GM12878 (cell line): ENCODE results near the gene HCRT. TPM values are rescaled to one million over a fixed set of nuclear protein-coding genes. Genes with fewer than 3 reads are reported as not detected.

ENCODE experiments used
- ATAC-seq: fragments of 200-7000 bp; cut with Tn5 transposase; 3 replicates; pipeline ENCODE4 v1.9.1; 2020; ENCODE audit warnings: mild to moderate bottlenecking, moderate library complexity
- BruUV-seq: library from RNA; stranded (reverse); fragments of 400-500 nt; replicated peaks from 2 replicates; lab custom pipeline; 2021; lab: Mats Ljungman, UMichigan
- CTCF ChIA-PET: fragments of 300-600 bp; sonication (Branson Sonifier 250); formaldehyde crosslinking; extraction: SDS; loops from one replicate; lab custom pipeline; 2021; ENCODE audit warnings: inconsistent platforms; lab: Yijun Ruan, JAX
- POLR2A ChIA-PET: fragments of 350-600 bp; formaldehyde crosslinking; extraction: SDS; loops from one replicate; lab custom pipeline; 2021; ENCODE audit warnings: inconsistent platforms; lab: Charles Lee
- RAD21 ChIA-PET: fragments of 300-600 bp; sonication (Branson Sonifier 250); formaldehyde crosslinking; loops from one replicate; lab custom pipeline; 2023; ENCODE audit warnings: antibody characterized with exemption; ENCODE audit not compliant: unreplicated experiment; lab: Charles Lee
- SMC1A ChIA-PET: fragments of 300-600 bp; sonication (Branson Sonifier 250); formaldehyde crosslinking; loops from one replicate; lab custom pipeline; 2023; ENCODE audit not compliant: unreplicated experiment, uncharacterized antibody; lab: Charles Lee
- DNase-seq: peaks from one replicate; pipeline ENCODE4 v3.0.0-alpha.2; 2011; ENCODE audit warnings: low read depth, low spot score
- FAIRE-seq: peaks from 3 replicates; lab custom pipeline; 2011; peaks lifted over from hg19 to GRCh38; lab: Jason Lieb, UNC
- H2AFZ ChIP-seq: 2 replicates; pipeline ENCODE4 v1.6.0; 2011; ENCODE audit warnings: low read depth, low read length, control low read depth; ENCODE audit not compliant: control insufficient read depth
- H3K27ac ChIP-seq: 2 replicates; pipeline ENCODE4 v1.5.1; 2011; ENCODE audit warnings: control low read depth; ENCODE audit not compliant: control insufficient read depth, insufficient read depth
- H3K27me3 ChIP-seq, 2 experiments: replicated peaks in 1 of 2; 2 replicates each; pipeline versions ENCODE4 v1.6.0 to v1.6.1; 2011; ENCODE audit warnings: low read length in 1 of 2; ENCODE audit not compliant: control insufficient read depth in 2 of 2, insufficient read depth in 2 of 2
- H3K36me3 ChIP-seq, 2 experiments: 2 replicates each; pipeline ENCODE4 v1.5.1; 2011; ENCODE audit warnings: low read length in 1 of 2; ENCODE audit not compliant: control insufficient read depth in 2 of 2, insufficient read depth in 2 of 2
- H3K4me1 ChIP-seq: 2 replicates; pipeline ENCODE4 v1.6.1; 2011; ENCODE audit warnings: mild to moderate bottlenecking, low read length, moderate library complexity, mixed read lengths; ENCODE audit not compliant: control insufficient read depth, insufficient read depth
- H3K4me2 ChIP-seq: 2 replicates; pipeline ENCODE4 v1.6.0; 2011; ENCODE audit warnings: control low read depth; ENCODE audit not compliant: control insufficient read depth, insufficient read depth
- H3K4me3 ChIP-seq: fragments of 200-600 bp; sonication (generic); 2 replicates; pipeline ENCODE4 v1.5.1; 2016
- H3K79me2 ChIP-seq: 2 replicates; pipeline ENCODE4 v1.6.0; 2011; ENCODE audit warnings: low read length; ENCODE audit not compliant: control insufficient read depth, insufficient read depth
- H3K9ac ChIP-seq: 2 replicates; pipeline ENCODE4 v1.8.0; 2011; ENCODE audit warnings: low read length, control low read depth, mixed read lengths; ENCODE audit not compliant: control insufficient read depth, insufficient read depth
- H3K9me3 ChIP-seq: replicated peaks from 3 replicates; pipeline ENCODE4 v1.5.1; 2011; ENCODE audit warnings: mild to moderate bottlenecking, low read length; ENCODE audit not compliant: control insufficient read depth, insufficient read depth
- H4K20me1 ChIP-seq: 2 replicates; pipeline ENCODE4 v1.6.0; 2011; ENCODE audit not compliant: control insufficient read depth, insufficient read depth
- CBX5 ChIP-seq: sonication (generic); IDR thresholded peaks from 2 replicates; pipeline ENCODE4 v1.6.1; 2016; ENCODE audit warnings: low read depth, moderate library complexity, mild to moderate bottlenecking, inconsistent platforms
- CHD4 ChIP-seq: fragments of 200-600 bp; sonication (generic); IDR thresholded peaks from 2 replicates; pipeline ENCODE4 v1.6.1; 2016; ENCODE audit warnings: mild to moderate bottlenecking
- EED ChIP-seq: sonication (generic); IDR thresholded peaks from 2 replicates; pipeline ENCODE4 v1.6.1; 2016; ENCODE audit warnings: antibody characterized with exemption, low read depth
- KDM1A ChIP-seq: fragments of 200-600 bp; sonication (generic); IDR thresholded peaks from 2 replicates; pipeline ENCODE4 v1.6.1; 2016; ENCODE audit warnings: borderline replicate concordance
- NR2C1 ChIP-seq: fragments of 450-650 bp; IDR thresholded peaks from 2 replicates; pipeline ENCODE4 v1.6.1; 2017; ENCODE audit warnings: antibody characterized with exemption, mild to moderate bottlenecking, moderate library complexity
- NR2C2 ChIP-seq: IDR thresholded peaks from 2 replicates; pipeline ENCODE4 v1.6.1; 2011; ENCODE audit warnings: borderline replicate concordance, low read depth; ENCODE audit not compliant: control insufficient read depth, insufficient read length
- NR2F1 ChIP-seq: fragments of 450-650 bp; conservative IDR thresholded peaks from 2 replicates; pipeline ENCODE4 v1.6.1; 2017; ENCODE audit warnings: mild to moderate bottlenecking
- RBBP5 ChIP-seq: fragments of 200-600 bp; sonication (generic); conservative IDR thresholded peaks from 2 replicates; pipeline ENCODE4 v1.6.1; 2016
- SPI1 ChIP-seq: IDR thresholded peaks from 2 replicates; pipeline ENCODE4 v1.6.1; 2011; ENCODE audit warnings: low read depth, mild to moderate bottlenecking, low read length, moderate library complexity, borderline replicate concordance; ENCODE audit not compliant: insufficient read depth
- SRF ChIP-seq, 2 experiments: IDR thresholded peaks; 2 replicates each; pipeline ENCODE4 v1.6.1; 2011; ENCODE audit warnings: low read depth in 2 of 2, low read length in 2 of 2, mild to moderate bottlenecking in 1 of 2, moderate library complexity in 1 of 2
- YBX1 ChIP-seq: fragments of 450-650 bp; IDR thresholded peaks from 2 replicates; pipeline ENCODE4 v1.6.1; 2016; ENCODE audit warnings: antibody characterized with exemption
- ZNF274 ChIP-seq: IDR thresholded peaks from one replicate; pipeline ENCODE4 v1.8.0; 2011; ENCODE audit not compliant: insufficient read length, insufficient read depth
- WGBS: methylation state at CpG from one replicate; pipeline ENCODE4 v1.1.6; 2016; ENCODE audit warnings: low lambda C conversion rate; ENCODE audit not compliant: insufficient replicate concordance, insufficient coverage; ENCODE audit errors: missing lambda C conversion rate; 5-methylcytosine and 5-hydroxymethylcytosine counted together
- in situ Hi-C: fragments of 300-500 bp; cut with MboI; formaldehyde crosslinking; loops from 9 replicates; pipeline ENCODE4 v1.14.3; 2018; ENCODE audit warnings: mixed read lengths
- intact Hi-C: fragments of 100-400 bp; cut with micrococcal nuclease; formaldehyde crosslinking; loops from one replicate; pipeline ENCODE4 v1.14.2; 2022; ENCODE audit not compliant: unreplicated experiment
- polyA plus RNA-seq, 11 experiments: library from polyadenylated mRNA; depleted of rRNA in 4 of 11; unstranded in 6 of 11; stranded (reverse) in 5 of 11; fragments of >200 nt; fragmentation: Nextera tagmentation in 4 of 11; fragmentation: Illumina TruSeq in 1 of 11; extraction: Ambion mirVana in 4 of 11; extraction: Trizol in 1 of 11; gene quantifications; 1 replicate in 1 of 11; 2 replicates in 10 of 11; pipeline versions ENCODE4 v1.2.1 to v1.2.3, GENCODE V29; 2011 to 2016; ENCODE audit warnings: inconsistent platforms in 2 of 11, missing spikeins in 2 of 11, low read depth in 1 of 11
- total RNA-seq, 4 experiments: library from RNA; depleted of rRNA in 3 of 4; stranded (reverse); fragments of >200 nt in 3 of 4; fragmentation: Illumina TruSeq in 1 of 4; extraction: Trizol in 1 of 4; gene quantifications; 2 replicates each; pipeline versions ENCODE4 v1.2.1 to v1.2.3, GENCODE V29; 2013 to 2021
- TF ChIP-seq, protein P1 (sequence below): fragments of 450-650 bp; IDR thresholded peaks from 2 replicates; pipeline ENCODE4 v1.6.1; 2016; ENCODE audit warnings: mild to moderate bottlenecking
- TF ChIP-seq, protein P2 (sequence below): fragments of 450-650 bp; IDR thresholded peaks from 2 replicates; pipeline ENCODE4 v1.6.1; 2017; ENCODE audit warnings: mild to moderate bottlenecking
- TF ChIP-seq, protein P3 (sequence below): IDR thresholded peaks from 2 replicates; pipeline ENCODE4 v1.6.1; 2012; ENCODE audit warnings: low read length, inconsistent platforms

The HCRT gene
- total and polyA plus RNA-seq, 10 of the 15 experiments (the other 5 are each of a cell fraction or from before 2014, with no cell fraction given), result 0.41 TPM; not detected in 9

DNA sequence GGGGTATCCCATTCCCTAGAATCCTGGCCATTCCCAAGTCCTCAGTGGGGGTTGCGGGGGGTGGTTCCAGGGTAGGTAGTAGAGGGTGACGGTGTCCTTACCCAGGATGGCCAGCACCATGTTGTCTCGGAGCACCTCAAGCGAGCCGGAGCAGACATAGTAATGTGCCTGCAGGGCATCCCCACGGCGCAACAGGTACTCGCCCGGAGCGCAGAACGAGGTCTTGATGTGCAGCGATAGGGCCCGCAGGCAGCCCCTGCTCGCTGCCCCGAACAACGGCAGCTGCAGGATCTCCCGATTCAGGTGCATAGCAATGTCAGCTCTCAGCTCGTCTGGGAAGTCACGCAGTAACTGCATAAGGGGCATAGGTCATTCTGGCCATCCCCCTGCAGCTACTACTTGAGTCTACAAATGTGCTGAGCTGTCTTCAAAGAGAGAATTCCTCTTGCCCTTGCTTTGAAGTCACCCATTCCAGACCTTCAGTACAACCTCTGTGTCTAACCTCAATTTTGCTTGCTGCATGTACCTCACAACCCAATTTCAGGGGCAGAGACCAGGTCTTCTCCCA lies 19.0 kb downstream of the HCRT start:
- POLR2A ChIA-PET, result interaction anchor here (0.6 kb wide), 1 partner anchor 11 kb away, joined by 3 read pairs; no protein-coding TSS in a partner anchor
- WGBS, result 94% methylated on average over 19 of the region's 19 CpGs
- in situ Hi-C loops, result no loop called here

DNA sequence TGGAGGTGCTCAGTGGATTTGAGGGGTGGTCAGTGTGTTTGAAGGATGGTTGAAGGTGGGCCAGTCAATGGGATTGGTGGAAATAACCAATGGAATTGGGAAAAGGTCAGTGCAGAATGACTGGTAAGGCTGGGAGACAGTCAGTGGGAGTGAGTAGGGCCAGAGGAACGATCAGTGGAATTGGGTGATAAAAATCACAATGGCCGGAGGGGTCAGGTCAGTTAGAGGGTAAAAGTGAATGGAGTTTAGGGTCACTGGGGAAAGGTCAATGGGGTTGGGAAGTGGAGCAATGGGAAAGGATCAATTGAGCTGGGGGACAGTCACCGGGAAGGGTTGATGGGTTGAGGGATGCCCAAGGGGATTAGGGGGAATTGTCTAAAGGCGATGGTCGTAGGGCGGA lies 19.5 kb downstream of the HCRT start:
- Histone ChIP-seq H3K4me1 (peaks cover 9% of the 10 kb centered on the region), H2AFZ (no peak overlapping the region), H3K79me2 (no peaks in the 10 kb centered on the region), H4K20me1 (no peaks in the 10 kb centered on the region), H3K4me2 (no peak overlapping the region), H3K9ac (no peak overlapping the region), H3K4me3 (no peak overlapping the region), H3K27me3 (no peaks in the 10 kb centered on the region), H3K27ac (no peak overlapping the region), H3K36me3 (no peaks in the 10 kb centered on the region), H3K9me3 (no peaks in the 10 kb centered on the region)
- in situ Hi-C loops (no loop called here), intact Hi-C loops (no loop called here)
- POLR2A ChIA-PET, result no interaction called here
- WGBS, result 93% methylated on average over 6 of the region's 6 CpGs
- FAIRE-seq, result no peak
- ATAC-seq, result no peak
- RAD21 ChIA-PET, result no interaction called here
- DNase-seq, result no peak
- CTCF ChIA-PET, result interaction anchor here (2.3 kb wide), 1 partner anchor 15 kb away, joined by 14 read pairs; the partner anchor contains the start of gene KCNH4
- SMC1A ChIA-PET, result no interaction called here
- BruUV-seq, result no TSS peak
- no peak for TF ChIP-seq CBX5
- no peak for TF ChIP-seq KDM1A
- TF ChIP-seq SRF (IDR thresholded peaks at IDR 0.05; ENCODE audit: low read depth in 2 of 2, low read length in 2 of 2), result no peak
- TF ChIP-seq, protein P1, sequence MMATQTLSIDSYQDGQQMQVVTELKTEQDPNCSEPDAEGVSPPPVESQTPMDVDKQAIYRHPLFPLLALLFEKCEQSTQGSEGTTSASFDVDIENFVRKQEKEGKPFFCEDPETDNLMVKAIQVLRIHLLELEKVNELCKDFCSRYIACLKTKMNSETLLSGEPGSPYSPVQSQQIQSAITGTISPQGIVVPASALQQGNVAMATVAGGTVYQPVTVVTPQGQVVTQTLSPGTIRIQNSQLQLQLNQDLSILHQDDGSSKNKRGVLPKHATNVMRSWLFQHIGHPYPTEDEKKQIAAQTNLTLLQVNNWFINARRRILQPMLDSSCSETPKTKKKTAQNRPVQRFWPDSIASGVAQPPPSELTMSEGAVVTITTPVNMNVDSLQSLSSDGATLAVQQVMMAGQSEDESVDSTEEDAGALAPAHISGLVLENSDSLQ, result no peak
- no peak for TF ChIP-seq SPI1
- TF ChIP-seq, protein P2, sequence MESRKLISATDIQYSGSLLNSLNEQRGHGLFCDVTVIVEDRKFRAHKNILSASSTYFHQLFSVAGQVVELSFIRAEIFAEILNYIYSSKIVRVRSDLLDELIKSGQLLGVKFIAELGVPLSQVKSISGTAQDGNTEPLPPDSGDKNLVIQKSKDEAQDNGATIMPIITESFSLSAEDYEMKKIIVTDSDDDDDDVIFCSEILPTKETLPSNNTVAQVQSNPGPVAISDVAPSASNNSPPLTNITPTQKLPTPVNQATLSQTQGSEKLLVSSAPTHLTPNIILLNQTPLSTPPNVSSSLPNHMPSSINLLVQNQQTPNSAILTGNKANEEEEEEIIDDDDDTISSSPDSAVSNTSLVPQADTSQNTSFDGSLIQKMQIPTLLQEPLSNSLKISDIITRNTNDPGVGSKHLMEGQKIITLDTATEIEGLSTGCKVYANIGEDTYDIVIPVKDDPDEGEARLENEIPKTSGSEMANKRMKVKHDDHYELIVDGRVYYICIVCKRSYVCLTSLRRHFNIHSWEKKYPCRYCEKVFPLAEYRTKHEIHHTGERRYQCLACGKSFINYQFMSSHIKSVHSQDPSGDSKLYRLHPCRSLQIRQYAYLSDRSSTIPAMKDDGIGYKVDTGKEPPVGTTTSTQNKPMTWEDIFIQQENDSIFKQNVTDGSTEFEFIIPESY, result no peak
- TF ChIP-seq CHD4, result no peak

More for the DNA sequence above, 19.0 kb downstream of the HCRT start:
- CTCF ChIA-PET, result interaction anchor here (2.3 kb wide), 1 partner anchor 15 kb away, joined by 14 read pairs; the partner anchor contains the start of gene KCNH4
- Histone ChIP-seq H3K4me2 (no peak overlapping the region), H3K36me3 (no peaks in the 10 kb centered on the region), H3K9me3 (no peaks in the 10 kb centered on the region), H4K20me1 (no peaks in the 10 kb centered on the region), H3K4me1 (peaks cover 7% of the 10 kb centered on the region), H3K4me3 (no peak overlapping the region), H3K9ac (no peak overlapping the region), H3K79me2 (no peaks in the 10 kb centered on the region), H3K27ac (no peak overlapping the region), H2AFZ (no peak overlapping the region), H3K27me3 (no peaks in the 10 kb centered on the region)
- no peak for FAIRE-seq
- DNase-seq, result no peak
- SMC1A ChIA-PET, result no interaction called here
- TF ChIP-seq NR2F1 (0 out of 2 replicates have a peak, but pooled peaks have one; percentile 33), ZNF274 (no peak), NR2C2 (peak; percentile 60), NR2C1 (peak; percentile 49; the same call in 1 of the 2 replicates), CBX5 (no peak), RBBP5 (no peak), YBX1 (no peak), EED (no peak)
- TF ChIP-seq, protein P3, sequence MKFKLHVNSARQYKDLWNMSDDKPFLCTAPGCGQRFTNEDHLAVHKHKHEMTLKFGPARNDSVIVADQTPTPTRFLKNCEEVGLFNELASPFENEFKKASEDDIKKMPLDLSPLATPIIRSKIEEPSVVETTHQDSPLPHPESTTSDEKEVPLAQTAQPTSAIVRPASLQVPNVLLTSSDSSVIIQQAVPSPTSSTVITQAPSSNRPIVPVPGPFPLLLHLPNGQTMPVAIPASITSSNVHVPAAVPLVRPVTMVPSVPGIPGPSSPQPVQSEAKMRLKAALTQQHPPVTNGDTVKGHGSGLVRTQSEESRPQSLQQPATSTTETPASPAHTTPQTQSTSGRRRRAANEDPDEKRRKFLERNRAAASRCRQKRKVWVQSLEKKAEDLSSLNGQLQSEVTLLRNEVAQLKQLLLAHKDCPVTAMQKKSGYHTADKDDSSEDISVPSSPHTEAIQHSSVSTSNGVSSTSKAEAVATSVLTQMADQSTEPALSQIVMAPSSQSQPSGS, result no peak
- RAD21 ChIA-PET, result no interaction called here
- intact Hi-C loops, result no loop called here
- ATAC-seq, result no peak
- BruUV-seq, result no TSS peak
